Measurements from ENCODE around the gene TNFAIP2. TPM values are rescaled to one million over a fixed set of nuclear protein-coding genes. Genes with fewer than 3 reads are reported as not detected.

The TNFAIP2 gene
- total and polyA plus RNA-seq, 2 donors (not counting 3 experiments of a cell fraction or from before 2014, with no cell fraction given), result 31.6 to 42.7 TPM

DNA sequence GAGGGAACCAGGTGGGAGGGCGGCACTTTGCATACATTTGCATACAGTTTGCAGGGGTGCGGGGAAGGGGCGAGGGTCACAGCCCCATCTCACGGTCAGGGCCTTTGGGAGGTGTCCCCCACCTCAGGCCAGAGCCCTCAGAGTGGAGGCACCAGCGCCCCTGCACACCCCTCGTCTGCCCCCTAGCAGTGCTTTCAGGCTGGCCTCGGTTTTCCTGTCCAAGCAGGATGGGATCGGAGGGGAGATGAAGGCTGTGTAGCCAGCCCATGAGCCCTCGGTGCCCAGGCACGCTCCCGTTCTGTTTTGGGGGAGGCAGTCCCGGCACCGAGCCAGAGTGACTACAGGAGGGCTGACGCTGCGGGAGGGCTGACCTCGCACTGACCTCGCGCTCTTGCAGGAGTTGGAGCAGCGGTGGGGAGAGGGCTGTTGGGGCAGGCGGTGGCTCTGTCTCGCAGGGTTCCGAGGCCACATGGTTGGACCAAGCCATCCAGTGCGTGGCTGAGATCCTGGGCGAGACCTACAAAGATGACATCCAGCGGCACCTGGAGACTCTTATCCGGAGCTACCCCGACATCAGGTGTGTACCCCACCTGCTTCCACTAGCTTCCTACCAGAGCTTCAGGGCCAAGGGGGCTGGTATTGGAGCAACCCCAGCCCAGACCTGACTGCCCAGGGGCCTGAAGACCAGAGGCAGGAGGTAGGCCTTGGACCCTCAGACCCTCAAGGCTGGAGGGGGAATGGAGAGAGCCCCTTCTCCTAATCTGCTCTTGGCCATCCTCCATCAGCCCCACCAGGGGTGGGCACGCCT is 15.1 kb upstream of the TNFAIP2 start:
- TF ChIP-seq MYC (IDR thresholded peaks at IDR 0.05; ENCODE audit: low read depth, low read length) (no peak), GATA2 (IDR thresholded peaks at IDR 0.05; ENCODE audit: insufficient read depth, insufficient read length, low read depth, low read length) (no peak), FOS (IDR thresholded peaks at IDR 0.05; ENCODE audit: borderline replicate concordance, insufficient read depth, low read length) (no peak), EZH2 (IDR thresholded peaks at IDR 0.05; ENCODE audit: borderline replicate concordance, low read depth, low read length, severe bottlenecking) (no peak), POLR2AphosphoS5 (IDR thresholded peaks at IDR 0.05; ENCODE audit: insufficient read depth, low read depth, low read length) (no peak), POLR2A (IDR thresholded peaks at IDR 0.05; ENCODE audit: low read depth, low read length) (no peak), JUN (IDR thresholded peaks at IDR 0.05; ENCODE audit: borderline replicate concordance, insufficient read depth, insufficient read length, low read depth) (no peak)
- TF ChIP-seq, protein P1, sequence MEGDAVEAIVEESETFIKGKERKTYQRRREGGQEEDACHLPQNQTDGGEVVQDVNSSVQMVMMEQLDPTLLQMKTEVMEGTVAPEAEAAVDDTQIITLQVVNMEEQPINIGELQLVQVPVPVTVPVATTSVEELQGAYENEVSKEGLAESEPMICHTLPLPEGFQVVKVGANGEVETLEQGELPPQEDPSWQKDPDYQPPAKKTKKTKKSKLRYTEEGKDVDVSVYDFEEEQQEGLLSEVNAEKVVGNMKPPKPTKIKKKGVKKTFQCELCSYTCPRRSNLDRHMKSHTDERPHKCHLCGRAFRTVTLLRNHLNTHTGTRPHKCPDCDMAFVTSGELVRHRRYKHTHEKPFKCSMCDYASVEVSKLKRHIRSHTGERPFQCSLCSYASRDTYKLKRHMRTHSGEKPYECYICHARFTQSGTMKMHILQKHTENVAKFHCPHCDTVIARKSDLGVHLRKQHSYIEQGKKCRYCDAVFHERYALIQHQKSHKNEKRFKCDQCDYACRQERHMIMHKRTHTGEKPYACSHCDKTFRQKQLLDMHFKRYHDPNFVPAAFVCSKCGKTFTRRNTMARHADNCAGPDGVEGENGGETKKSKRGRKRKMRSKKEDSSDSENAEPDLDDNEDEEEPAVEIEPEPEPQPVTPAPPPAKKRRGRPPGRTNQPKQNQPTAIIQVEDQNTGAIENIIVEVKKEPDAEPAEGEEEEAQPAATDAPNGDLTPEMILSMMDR (IDR thresholded peaks at IDR 0.05; ENCODE audit: extremely low read depth in 1 of 2, insufficient read depth in 1 of 2, low read depth in 1 of 2, low read length in 2 of 2), result no peak
- dilution Hi-C loops (cut with MboI; ENCODE audit: extremely low pct_ligation_motif_present, low sequenced_read_pairs) (no loop called here), intact Hi-C loops (cut with micrococcal nuclease) (loop anchor here (2.0 kb wide), 1 partner anchor 15 kb away; the partner anchor contains the start of gene TNFAIP2)
- Histone ChIP-seq H3K4me3 (replicated peaks in 1 of 3; ENCODE audit: insufficient read depth in 1 of 3, low read depth in 1 of 3, low read length in 3 of 3) (no peak overlapping the region), H3K27me3 (ENCODE audit: control insufficient read depth in 2 of 2, insufficient read depth in 2 of 2, low read length in 2 of 2) (peaks cover 11 to 15% of the 10 kb centered on the region in 2 experiments), H3K4me2 (ENCODE audit: insufficient read depth, low read length) (no peak overlapping the region), H4K20me1 (replicated peaks; ENCODE audit: control insufficient read depth, extremely low read depth, insufficient read depth, low read length) (no peaks in the 10 kb centered on the region), H3K27ac (ENCODE audit: insufficient read depth, low read depth, low read length) (no peak overlapping the region), H3K4me1 (ENCODE audit: control insufficient read depth, extremely low read depth, insufficient read depth, low read length) (peaks cover 6% of the 10 kb centered on the region), H3K9me3 (replicated peaks; ENCODE audit: control insufficient read depth, insufficient read depth, low read length) (no peaks in the 10 kb centered on the region), H3K79me2 (ENCODE audit: control insufficient read depth, insufficient read depth, low read length) (no peaks in the 10 kb centered on the region), H3K36me3 (ENCODE audit: control insufficient read depth in 2 of 2, extremely low read depth in 1 of 2, insufficient read depth in 2 of 2, low read length in 2 of 2) (no peaks in the 10 kb centered on the region), H3K9ac (replicated peaks; ENCODE audit: extremely low read depth, insufficient read depth, low read length) (no peak overlapping the region), H2AFZ (ENCODE audit: low read depth, low read length) (no peak overlapping the region), H3K9me1 (replicated peaks; ENCODE audit: control insufficient read depth, extremely low read depth, insufficient read depth, low read length) (no peaks in the 10 kb centered on the region)
- FAIRE-seq, result no peak
- CTCF ChIA-PET, result no interaction called here
- no TSS peak for BruUV-seq (replicated peaks)
- DNase-seq (ENCODE audit: low read depth, low spot score), result no peak
- POLR2A ChIA-PET, result no interaction called here
